Activated T-cell treated with anti-CD3 and anti-CD28 coated beads for 1 hour (primary cell): ENCODE results near the gene ATG12.

Experiments
- DNase-seq: peaks from one replicate; pipeline ENCODE4 v3.0.0-alpha.2; 2020; ENCODE audit warnings: low read depth

ATG12 gene

GRCh38 chr5:115806986-115807653 lies 34.2 kb downstream of the ATG12 start:
- DNase-seq = no peak

- DNase-seq = no peak
Measured at GRCh38 chr5:115801984-115802383, 39.4 kb downstream of the ATG12 start.

DNA sequence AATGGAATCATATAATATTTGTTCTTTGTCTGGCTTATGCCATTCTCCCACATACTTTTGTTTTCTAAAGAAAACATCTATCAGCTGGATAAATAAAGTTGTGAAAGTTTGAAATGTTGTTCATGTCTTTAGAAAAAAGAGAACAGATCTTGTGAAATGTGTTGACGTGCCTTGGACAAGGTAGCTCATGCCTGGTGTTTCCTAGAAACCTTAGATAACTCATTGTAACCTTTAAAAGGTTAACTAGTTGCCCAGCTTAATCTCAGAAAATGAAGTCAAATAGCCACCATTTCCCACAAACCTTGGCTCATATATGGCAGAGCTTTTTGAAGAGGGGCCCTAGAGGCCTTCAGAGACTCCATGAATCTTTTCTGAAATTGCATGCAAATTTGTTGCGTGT lies 40.2 kb downstream of the ATG12 start:
- no peak for DNase-seq

GRCh38 chr5:115800108-115800507 lies 41.3 kb downstream of the ATG12 start:
- DNase-seq = no peak

DNA sequence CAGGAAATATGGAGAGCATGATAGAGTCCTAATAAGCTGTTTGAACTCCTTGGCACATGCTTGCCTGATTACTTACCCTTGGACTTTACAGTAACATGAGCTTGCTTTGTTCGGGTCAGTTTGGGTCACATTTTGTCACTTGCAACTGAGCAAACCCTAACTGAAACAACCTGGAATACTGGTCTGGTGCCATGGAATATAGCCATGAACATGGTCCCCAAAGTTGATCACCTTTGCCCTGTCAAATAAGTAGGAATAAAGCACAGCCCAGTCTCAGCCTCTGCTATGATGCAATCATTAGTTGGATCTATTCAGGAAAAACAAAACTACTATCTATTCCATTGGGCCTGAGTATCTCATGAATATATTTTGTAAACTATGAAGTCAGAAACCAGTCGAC lies 43.1 kb downstream of the ATG12 start:
- no peak for DNase-seq

DNA sequence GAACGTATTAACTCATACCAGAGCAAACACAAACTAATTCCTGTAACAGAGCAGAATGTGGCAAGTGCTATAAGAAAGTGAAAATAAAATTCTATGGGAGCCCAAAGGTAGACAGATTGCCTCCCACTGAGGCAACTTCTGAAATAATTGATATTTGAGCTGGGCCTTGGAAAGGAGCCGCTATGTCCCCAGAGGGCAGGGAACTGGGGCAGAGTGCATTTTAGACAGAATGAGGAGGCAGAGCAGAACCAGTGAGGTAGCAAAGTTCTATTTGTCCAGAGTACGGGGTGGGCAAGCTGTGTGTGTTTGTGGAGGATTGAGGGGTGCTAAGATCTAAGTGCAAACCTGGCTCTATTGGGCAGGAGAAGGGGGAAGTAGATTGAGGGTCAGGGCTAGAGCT lies 44.7 kb downstream of the ATG12 start:
- DNase-seq = no peak

DNA sequence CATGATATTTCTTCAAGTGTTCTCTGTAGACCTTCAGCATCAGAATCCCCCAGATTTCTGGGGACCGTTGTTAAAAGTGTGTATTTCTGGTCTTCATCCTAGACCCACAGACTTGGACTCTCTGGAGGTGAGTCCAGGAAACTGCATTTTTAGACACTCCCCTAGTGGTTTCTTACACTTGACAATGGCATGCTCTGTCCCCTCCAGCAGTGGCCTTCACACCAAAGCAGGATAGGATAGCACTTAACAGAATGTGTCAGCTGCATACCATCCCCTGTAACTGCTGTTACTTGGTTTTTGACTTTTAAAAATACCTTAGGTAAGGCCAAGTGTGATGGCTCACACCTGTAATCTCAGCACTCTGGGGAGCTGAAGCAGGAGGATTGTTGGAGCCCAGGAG lies 45.7 kb downstream of the ATG12 start:
- no peak for DNase-seq

DNA sequence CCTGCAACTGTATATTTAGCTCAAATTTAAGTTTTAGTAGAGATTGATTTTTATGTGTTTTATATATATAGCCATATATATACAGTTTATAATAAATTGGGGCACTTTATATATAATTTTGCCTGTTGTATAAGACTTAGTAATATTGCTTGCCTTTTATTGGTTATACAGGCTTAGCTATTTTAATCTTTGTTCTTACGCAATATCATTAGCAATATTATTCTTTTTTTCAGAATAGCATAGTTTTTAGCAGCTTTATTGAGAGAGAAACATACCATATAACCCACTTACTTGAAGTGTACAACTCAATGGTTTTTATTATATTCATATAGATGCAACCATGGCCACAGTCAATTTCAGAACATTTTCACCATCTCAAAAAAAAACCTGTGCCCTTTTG lies 52.9 kb downstream of the ATG12 start:
- DNase-seq = no peak

- DNase-seq = no peak
Measured at GRCh38 chr5:115787426-115787825, 53.9 kb downstream of the ATG12 start.

- no peak for DNase-seq
Measured at GRCh38 chr5:115785381-115786065, 55.8 kb downstream of the ATG12 start.

GRCh38 chr5:115778417-115778816 lies 62.9 kb downstream of the ATG12 start:
- DNase-seq = no peak
